NCI-H446 treated with DMSO at 0.1 percent for 48 hours (cell line): ENCODE data around the gene KRTAP2-3.
"Not testable (repeated sequence)": the region's sequence is repeated elsewhere in the genome, so short reads cannot be mapped to it uniquely, and the experiment has no call there.

Source experiments
- DNase-seq: peaks from one replicate; lab custom pipeline; 2025; lab: John Stamatoyannopoulos, UW

The KRTAP2-3 gene

DNA sequence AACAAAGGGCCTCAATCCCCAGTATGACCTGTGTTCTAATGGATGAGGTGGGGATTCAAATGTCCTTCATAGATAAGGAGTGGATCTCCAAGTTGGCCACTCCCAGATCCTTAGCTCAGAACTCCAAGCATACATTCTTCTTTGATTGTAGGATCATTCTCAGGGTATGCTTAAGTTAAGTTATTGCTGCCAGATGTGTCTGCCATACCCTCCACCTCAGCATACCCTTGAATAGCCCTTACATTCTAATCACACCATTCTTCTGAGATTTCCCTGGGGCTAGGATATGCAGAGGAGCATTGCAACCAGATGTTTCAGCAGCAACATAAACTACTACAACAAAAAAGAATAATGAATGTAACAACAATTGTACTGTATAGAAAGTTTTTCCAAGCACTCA is 7.4 kb upstream of the KRTAP2-3 start:
- no peak for DNase-seq

DNA sequence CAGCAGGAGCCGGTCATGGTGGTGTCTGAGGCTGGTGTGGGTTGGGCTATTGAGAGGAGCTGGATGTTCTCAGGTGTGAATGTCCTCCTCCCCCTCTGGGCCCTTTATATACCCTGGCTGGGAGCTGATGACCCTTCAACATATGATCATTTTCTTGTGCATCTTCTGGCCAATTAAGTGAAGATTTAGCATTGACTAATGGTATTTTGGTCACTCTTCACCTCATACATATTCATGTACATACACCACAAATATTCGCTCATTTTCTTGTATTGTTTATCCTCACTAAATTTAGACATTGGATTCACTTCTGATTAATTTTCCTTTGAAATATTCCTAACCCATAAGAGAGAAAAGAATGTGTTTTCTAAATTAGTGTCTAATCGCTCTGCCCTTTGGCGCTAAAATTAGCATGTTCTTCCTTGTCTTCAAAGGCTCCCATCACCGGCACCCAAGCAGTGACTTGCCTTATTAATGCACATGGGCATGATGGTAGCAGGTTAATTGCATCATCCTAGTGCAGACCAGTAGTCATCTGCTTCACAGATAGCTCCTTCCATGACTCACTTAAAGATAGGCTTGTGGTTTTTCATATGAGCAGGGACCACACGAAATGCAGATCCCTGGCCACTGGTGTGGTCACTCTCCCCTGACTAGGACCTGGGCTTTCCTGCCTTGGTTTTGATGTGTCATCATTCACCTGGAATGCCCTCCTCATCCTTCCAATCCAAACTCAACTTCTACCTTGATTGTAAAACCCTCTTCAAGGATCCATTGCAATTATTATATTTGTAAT is 6.1 kb upstream of the KRTAP2-3 start, which contains the start of gene KRTAP2-4:
Gene KRTAP2-4, minus strand, starts transcription at position 51 of the 796 bp plus-strand sequence. Its CDS starts 34 bp downstream, at position 17.
- no peak for DNase-seq

DNA sequence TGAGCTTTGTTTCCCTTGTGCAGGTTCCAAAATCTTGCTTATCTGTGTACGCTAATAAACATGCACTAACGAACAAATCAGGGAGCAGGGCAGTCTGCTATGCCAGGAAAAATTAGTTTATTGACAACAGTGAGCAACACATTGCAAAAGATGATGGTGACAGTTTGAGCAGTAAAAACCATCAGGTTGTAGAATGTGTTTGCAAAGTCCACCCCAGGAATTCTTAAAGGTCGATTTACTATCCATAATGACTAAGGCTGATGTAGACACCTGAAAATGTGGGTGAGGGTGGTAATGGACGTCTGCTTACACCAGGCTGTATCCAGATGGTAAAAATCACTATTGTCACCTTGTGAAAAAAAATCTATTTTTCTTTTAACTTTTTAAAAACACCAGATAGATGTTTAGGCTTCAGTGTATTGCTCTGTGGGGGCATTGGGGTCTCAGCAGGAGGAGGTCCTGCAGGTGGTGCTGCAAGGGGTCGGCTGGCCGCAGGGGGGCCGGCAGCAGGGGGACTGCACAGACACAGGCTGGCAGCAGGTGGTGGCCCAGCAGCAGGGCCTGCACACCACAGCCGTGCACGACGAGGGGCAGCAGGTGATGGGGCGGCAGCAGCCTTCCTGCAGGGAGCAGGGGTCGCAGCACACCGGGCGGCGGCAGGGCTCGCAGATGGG is 5.2 kb upstream of the KRTAP2-3 start:
- not testable (repeated sequence) for DNase-seq

DNA sequence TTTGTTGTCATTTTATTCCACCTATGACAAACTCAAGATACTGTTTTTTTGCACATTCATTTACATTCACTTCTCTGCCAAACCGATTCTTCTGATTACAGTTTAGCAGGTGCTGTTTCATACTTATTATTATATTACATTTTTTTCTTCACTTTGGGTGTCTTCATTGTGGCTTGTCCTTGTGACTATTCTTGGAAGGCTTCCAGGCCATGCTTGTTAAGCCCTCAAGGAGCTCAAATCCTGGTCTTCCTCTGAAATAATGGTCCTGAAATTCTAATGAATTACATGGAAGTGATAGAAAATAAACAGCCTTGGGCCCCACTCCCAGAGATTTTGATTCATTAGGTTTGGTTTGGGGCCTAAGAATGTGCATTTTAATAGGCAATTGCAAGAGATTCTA is 4.4 kb upstream of the KRTAP2-3 start:
- no peak for DNase-seq

DNA sequence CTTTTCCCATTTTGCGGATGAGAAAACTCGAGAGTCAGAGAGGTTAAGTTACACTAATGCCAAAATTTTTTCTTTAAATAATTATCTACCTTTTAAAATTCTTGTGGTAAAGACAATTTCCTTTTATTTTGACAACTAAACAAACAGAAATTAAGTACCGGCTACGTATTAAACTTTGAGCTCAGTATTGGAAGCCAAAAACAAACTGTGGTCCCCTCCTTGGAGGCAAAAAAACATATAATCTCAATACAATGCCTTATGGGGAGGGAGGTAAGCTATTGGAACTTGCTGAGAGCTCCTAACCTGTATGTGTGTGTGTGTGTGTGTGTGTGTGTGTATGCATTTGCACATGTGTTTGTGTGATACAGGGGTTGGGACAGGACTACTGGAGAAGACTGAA is 3.5 kb upstream of the KRTAP2-3 start:
- no peak for DNase-seq

DNA sequence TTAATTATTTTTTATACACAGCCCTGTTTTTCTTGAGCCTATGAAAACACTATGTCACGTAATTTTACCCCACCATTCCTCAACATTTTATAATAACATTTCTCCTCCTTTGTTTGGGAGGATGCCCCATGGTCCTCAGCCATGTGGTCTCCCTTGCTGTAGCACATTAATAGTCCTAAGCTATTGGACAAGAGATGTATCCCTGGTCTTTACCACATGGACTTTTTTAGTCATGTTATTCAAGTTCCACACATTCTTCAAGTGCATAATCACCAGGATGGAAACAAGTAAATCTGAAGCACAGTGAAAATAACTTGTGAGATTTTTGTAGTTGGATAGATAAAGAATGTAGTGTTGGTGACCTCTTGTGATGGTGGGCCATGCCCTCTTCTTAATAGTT is 2.0 kb upstream of the KRTAP2-3 start:
- no peak for DNase-seq

DNA sequence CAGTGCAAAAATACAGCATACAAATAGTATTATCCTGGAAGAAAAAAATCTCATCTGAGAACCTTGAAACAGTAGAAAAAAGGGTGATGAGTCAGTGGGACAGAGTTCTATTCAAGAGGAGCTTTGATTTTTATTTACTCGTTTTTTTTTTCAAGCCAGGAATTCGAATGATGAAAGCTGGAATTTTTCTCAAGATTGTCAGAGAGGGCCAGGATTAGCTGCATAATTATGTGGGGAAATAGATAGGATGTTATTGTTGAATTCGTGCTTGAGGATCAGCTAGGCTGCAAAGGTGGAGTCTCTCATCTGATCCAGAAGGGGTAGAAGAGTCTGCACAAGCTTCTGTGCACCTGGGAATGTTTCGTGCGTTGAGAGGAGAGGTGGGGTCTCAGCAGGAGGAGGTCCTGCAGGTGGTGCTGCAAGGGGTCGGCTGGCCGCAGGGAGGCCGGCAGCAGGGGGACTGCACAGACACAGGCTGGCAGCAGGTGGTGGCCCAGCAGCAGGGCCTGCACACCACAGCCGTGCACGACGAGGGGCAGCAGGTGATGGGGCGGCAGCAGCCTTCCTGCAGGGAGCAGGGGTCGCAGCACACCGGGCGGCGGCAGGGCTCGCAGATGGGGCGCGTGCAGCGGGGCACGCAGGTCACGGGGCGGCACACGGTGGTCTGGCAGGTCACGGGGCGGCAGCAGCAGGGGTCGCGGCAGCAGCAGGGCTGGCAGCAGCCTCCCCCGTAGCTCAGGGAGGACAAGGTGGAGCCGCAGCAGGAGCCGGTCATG is 450 bp downstream of the KRTAP2-3 start:
- DNase-seq = not testable (repeated sequence)

DNA sequence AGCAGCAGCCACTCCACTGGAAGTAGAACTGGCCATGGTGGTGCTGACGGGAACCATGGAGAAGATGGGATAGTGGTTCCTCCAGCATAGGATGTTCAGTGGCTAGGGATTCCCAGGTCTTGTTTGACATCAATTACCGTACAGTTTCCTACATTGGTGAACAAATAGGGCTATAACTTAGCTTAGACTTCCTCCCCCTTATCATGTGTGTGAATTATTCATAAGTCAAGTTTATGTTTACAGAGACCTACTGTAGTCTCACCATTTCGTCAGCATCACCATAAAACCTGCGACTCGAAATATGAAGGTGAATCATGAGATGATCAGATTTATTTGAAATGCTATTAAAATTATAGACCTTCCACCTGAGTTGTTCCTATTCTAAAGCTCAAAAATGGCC is 1.2 kb downstream of the KRTAP2-3 start:
- DNase-seq = no peak

DNA sequence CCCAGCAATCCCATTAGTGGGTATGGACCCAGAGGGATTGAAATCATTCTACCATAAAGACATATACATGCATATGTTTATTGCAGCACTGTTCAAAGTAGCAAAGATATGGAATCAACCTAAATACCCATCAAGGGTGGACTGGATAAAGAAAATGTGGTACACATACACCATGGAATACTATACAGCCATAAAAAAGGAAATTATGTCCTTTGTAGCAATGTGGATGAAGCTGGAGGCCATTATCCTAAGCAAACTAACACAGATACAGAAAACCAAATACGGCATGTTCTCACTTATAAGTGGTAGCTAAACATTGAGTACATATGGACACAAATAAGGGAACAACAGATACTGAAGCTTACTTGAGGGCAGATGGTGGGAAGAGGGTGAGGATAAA is 2.4 kb downstream of the KRTAP2-3 start:
- DNase-seq = no peak

DNA sequence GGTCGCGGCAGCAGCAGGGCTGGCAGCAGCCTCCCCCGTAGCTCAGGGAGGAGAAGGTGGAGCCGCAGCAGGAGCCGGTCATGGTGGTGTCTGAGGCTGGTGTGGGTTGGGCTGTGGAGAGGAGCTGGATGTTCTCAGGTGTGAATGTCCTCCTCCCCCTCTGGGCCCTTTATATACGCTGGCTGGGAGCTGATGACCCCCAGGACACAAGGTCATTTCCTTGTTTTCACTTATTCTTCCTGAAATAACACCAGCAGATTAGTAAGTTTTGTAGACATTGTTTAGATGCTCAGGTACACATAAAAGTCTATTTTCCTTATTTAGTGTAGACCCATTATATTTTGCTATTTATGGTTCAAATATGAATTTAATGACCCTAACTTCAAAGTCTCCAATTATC is 4.8 kb downstream of the KRTAP2-3 start, which contains the start of gene KRTAP2-2:
Gene KRTAP2-2, minus strand, starts transcription at position 101 of the 400 bp plus-strand sequence. Its CDS starts 19 bp downstream, at position 82.
- not testable (repeated sequence) for DNase-seq

DNA sequence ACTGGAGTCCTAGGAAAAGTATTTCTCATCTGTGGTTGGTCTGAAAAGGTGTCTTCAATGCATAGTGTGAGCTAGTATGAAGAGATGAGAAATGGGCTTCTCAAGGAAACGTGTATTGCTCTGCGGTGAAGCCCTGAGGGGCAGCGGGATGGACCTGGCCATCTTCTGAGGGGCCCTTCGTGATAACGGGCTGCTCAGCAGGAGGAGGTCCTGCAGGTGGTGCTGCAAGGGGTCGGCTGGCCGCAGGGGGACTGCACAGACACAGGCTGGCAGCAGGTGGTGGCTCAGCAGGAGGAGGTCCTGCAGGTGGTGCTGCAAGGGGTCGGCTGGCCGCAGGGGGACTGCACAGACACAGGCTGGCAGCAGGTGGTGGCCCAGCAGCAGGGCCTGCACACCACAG is 5.4 kb downstream of the KRTAP2-3 start:
- DNase-seq = not testable (repeated sequence)

DNA sequence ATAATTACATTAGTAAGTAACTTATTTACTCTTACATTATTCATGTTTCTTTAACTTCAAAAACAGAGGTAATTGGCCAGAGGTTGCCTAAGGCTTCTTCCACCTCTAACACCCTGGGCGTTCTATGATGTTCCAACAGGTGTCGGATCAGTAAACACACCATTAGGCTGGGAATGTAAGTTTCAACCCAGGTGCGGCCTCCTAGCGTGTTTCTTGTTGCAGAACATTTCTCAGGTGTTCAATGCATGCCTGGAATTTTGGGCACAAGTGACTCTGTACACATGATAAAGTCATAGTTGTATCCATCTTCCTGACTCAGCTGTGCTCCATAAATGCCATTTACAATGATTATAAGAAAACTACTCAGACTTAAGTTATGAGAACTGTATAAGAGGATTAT is 5.9 kb downstream of the KRTAP2-3 start:
- no peak for DNase-seq

DNA sequence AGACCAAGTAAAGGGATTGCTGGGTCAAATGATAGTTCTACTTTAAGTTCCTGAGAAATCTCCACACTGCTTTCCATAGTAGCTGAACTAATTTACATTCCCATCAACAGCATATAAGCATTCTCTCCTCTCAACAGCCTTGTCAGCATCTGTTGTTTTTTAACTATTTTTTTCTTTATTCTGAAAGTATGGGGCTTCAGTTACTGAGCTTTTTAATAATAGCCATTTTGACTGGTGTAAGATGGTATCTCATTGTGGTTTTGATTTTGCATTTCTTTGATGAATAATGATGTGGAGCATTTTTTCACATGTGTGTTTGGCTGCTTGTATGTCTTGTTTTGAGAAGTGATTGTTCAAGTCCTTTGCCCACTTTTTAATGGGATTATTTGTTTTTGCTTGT is 7.3 kb downstream of the KRTAP2-3 start:
- no peak for DNase-seq

DNA sequence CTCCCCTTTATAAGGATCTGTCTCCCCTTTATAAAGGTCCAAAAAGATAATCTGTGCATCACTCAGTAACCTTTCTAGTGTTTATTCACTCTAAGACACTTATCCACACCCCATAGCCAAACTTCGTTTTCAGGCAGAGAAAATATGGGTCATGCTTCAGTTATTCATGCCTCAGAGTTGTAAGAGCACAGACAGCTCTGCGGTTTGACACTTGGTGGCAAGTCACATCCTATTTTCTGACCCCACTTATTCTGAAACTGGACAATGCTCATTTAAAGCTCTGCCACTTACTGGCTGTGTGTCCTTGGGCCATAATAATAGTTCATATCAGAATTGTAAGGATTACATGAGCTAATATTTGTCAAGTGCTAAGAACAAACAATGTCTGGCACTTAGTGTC is 10.8 kb downstream of the KRTAP2-3 start:
- no peak for DNase-seq

DNA sequence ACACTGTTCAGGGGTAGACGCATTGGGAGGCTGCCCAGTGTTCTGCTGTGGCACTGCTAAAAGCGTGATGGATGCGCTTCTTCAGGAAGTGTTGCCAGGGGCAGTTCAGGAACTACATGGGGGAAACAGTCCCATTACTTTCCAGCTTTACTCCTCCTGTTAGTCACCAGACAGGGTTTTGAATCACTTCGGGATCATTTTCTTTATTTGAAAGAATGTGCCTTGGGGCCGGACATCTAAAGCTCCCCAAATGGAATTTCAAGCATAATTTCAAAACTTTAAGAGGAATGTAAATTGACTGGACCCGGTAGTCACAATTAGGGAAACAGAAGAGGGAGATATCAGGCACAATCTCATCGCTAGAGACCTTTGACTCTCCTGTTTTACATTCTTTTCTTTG is 11.5 kb downstream of the KRTAP2-3 start:
- no peak for DNase-seq

DNA sequence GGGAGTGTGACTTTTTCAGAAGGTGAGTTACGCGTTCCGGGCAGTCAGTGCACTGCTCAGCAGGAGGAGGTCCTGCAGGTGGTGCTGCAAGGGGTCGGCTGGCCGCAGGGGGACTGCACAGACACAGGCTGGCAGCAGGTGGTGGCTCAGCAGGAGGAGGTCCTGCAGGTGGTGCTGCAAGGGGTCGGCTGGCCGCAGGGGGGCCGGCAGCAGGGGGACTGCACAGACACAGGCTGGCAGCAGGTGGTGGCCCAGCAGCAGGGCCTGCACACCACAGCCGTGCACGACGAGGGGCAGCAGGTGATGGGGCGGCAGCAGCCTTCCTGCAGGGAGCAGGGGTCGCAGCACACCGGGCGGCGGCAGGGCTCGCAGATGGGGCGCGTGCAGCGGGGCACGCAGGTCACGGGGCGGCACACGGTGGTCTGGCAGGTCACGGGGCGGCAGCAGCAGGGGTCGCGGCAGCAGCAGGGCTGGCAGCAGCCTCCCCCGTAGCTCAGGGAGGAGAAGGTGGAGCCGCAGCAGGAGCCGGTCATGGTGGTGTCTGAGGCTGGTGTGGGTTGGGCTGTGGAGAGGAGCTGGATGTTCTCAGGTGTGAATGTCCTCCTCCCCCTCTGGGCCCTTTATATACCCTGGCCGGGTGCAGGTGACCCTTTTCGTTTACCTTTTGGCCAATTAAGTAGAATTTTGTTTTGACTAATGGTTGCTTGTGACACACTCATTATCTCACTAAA is 13.0 kb downstream of the KRTAP2-3 start, which contains the start of gene KRTAP2-1:
Gene KRTAP2-1, minus strand, starts transcription at position 582 of the 731 bp plus-strand sequence. Its CDS starts 49 bp downstream, at position 533.
- DNase-seq = not testable (repeated sequence)

DNA sequence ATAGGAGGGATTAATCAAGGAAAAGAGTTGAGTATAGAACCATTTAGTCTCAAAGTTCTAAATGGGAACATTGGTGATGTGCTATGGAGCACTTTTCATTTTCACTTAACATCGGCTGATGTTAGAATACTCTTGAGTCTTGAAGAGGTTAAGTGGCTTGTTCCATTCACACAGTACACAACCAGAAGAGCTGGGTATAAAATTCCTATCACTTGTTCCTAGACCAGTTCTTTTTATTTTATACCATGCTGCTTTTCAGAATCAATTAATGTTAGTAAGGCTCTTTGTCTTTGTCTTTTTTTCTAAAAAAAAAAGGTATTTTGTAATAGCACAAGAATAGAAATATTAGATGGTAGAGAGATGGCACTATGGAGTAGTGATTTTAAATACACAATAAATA is 17.0 kb downstream of the KRTAP2-3 start:
- DNase-seq = no peak

DNA sequence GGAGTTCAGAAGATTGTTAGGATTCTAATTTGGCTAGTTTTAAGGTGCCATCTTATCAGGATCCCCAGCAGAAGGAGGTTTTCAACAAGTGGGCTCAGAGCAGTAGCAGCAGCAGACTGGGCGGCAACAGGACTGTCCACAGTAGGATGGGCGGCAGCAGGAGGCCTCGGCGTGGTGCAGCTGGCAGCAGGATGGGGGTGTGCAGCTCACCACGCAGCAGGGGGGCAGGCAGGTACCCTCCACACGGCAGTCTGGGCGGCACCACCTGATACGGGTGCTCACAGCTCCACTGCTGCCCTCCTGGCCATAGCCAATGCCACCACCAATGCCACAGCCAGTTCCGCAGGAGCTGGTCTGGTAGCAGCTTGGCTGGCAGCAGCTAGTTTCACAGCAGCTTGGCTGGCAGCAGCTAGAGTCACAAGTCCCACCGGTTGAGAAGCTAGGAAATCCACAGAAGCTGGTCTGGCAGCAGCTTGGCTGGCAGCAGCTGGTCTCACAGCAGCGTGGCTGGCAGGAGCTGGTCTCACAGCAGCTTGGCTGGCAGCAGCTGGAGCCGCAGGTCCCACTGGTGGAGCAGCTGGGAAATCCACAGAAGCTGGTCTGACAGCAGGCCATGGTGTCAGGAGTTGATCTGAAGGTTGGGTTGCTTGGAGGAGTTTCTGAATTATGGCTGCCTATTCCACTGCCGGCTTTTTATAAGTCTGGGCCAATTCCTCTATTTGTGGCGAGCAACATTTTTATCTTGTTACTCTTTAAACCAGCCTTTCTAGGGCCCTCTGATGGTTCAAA is 18.9 kb downstream of the KRTAP2-3 start, which contains the start of gene KRTAP1-1:
Gene KRTAP1-1, minus strand, starts transcription at position 668 of the 789 bp plus-strand sequence. Its CDS starts 53 bp downstream, at position 615.
- DNase-seq = not testable (repeated sequence)

DNA sequence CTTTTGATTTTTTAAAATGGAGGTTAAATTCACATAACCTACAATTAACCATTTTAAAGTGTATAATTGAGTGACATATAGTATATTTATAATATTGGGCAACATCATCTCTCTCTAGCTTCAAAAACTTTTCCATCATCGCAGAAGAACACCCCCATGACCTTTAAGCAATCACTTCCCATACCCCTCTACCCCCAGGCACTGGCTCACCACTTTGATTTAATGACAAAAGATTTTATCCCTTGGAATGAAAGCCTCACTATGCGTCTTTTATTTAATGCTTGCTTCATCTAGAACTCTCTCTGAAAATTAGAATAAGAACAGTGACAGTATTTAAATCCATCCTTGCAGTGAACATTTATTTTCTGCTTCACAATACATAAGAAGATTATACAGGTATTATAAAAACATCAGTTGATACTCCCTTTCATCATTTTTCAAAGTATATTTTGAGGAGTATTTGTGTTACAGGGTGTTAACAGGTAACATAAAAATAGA is 22.0 kb downstream of the KRTAP2-3 start:
- DNase-seq = no peak

DNA sequence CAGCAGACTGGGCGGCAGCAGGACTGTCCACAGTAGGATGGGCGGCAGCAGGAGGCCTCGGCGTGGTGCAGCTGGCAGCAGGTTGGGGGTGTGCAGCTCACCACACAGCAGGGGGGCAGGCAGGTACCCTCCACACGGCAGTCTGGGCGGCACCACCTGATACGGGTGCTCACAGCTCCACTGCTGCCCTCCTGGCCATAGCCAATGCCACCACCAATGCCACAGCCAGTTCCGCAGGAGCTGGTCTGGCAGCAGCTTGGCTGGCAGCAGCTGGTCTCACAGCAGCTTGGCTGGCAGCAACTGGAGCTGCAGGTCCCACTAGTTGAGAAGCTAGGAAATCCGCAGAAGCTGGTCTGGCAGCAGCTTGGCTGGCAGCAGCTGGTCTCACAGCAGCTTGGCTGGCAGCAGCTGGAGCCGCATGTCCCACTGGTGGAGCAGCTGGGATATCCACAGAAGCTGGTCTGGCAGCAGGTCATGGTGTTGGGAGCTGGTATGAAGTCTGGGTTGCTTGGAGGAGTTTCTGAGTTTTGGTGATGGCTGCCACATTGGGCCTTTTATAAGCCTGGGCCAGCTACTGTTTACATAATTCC is 25.5 kb downstream of the KRTAP2-3 start, which contains the start of gene KRTAP1-3:
Gene KRTAP1-3, minus strand, starts transcription at position 529 of the 590 bp plus-strand sequence. Its CDS starts 53 bp downstream, at position 476.
- not testable (repeated sequence) for DNase-seq
